Measurements from ENCODE around the gene SEMA6B. TPM values are rescaled to one million over a fixed set of nuclear protein-coding genes. Genes with fewer than 3 reads are reported as not detected.
A peak's percentile ranks its signal among the peaks of the same experiment; 100 is the strongest.

The SEMA6B gene
- total and polyA plus RNA-seq, 12 donors: 3.1 to 59.2 (median 27.2) TPM

GRCh38 chr19:4552525-4552819 is 7.0 kb downstream of the SEMA6B start:
- intact Hi-C loops (cut with DNase I): no loop called here
- 89 to 100% (median 91%) methylated on average over 3 to 18 of the region's 18 CpGs for WGBS, 4 donors
- no peaks in the 10 kb centered on the region for H3K4me1 ChIP-seq (replicated peaks in 1 of 2)
- H3K36me3 ChIP-seq (replicated peaks in 1 of 2): peaks cover 0 to 51% of the 10 kb centered on the region in 2 donors
- no peaks in the 10 kb centered on the region for H3K27me3 ChIP-seq
- no peak for DNase-seq
- no peak overlapping the region for H3K27ac ChIP-seq
- TF ChIP-seq CTCF (IDR thresholded peaks at IDR 0.05) (no peak), POLR2A (IDR thresholded peaks at IDR 0.05) (no peak)
- no peak overlapping the region for H3K4me3 ChIP-seq
- no peaks in the 10 kb centered on the region for H3K9me3 ChIP-seq (replicated peaks in 1 of 3)

- Histone ChIP-seq H3K27ac (no peak overlapping the region), H3K4me3 (no peak overlapping the region), H3K36me3 (replicated peaks in 1 of 2) (peaks cover 0 to 45% of the 10 kb centered on the region in 2 donors), H3K4me1 (replicated peaks in 1 of 2) (no peaks in the 10 kb centered on the region), H3K27me3 (no peaks in the 10 kb centered on the region), H3K9me3 (replicated peaks in 1 of 3) (no peaks in the 10 kb centered on the region)
- WGBS, 4 donors: 82 to 90% (median 88%) methylated on average over 19 to 26 of the region's 26 CpGs
- no peak for DNase-seq
- TF ChIP-seq CTCF (IDR thresholded peaks at IDR 0.05) (no peak), POLR2A (IDR thresholded peaks at IDR 0.05) (no peak)
- intact Hi-C loops (cut with DNase I): no loop called here
Measured at GRCh38 chr19:4550479-4551050, 8.9 kb downstream of the SEMA6B start.

- Histone ChIP-seq H3K4me1 (replicated peaks in 1 of 2) (no peaks in the 10 kb centered on the region), H3K27ac (no peak overlapping the region), H3K9me3 (replicated peaks in 1 of 3) (no peaks in the 10 kb centered on the region), H3K4me3 (no peak overlapping the region), H3K36me3 (replicated peaks in 1 of 2) (peaks cover 0 to 40% of the 10 kb centered on the region in 2 donors), H3K27me3 (no peaks in the 10 kb centered on the region)
- 92 to 94% (median 93%) methylated on average over 17 to 18 of the region's 18 CpGs for WGBS, 4 donors
- no peak for DNase-seq
- intact Hi-C loops (cut with DNase I): no loop called here
- TF ChIP-seq POLR2A (IDR thresholded peaks at IDR 0.05): no peak
- no peak for TF ChIP-seq CTCF (IDR thresholded peaks at IDR 0.05)
Measured at GRCh38 chr19:4550018-4550417, 9.5 kb downstream of the SEMA6B start.

GRCh38 chr19:4548238-4548584 is 11.3 kb downstream of the SEMA6B start:
- WGBS, 4 donors: 81 to 87% (median 85%) methylated on average over 6 to 14 of the region's 14 CpGs
- peaks cover 0 to 32% of the 10 kb centered on the region in 2 donors for H3K36me3 ChIP-seq (replicated peaks in 1 of 2)
- no peaks in the 10 kb centered on the region for H3K9me3 ChIP-seq (replicated peaks in 1 of 3)
- H3K27me3 ChIP-seq: no peaks in the 10 kb centered on the region
- DNase-seq: peak in 1 of 7 donors; percentile 7
- H3K4me1 ChIP-seq (replicated peaks in 1 of 2): no peaks in the 10 kb centered on the region
- no peak for TF ChIP-seq CTCF (IDR thresholded peaks at IDR 0.05)
- no peak for TF ChIP-seq POLR2A (IDR thresholded peaks at IDR 0.05)
- H3K27ac ChIP-seq: no peak overlapping the region
- intact Hi-C loops (cut with DNase I): no loop called here
- H3K4me3 ChIP-seq: no peak overlapping the region
